ENCODE data around the gene IRF5.
A peak's percentile ranks its signal among the peaks of the same experiment; 100 is the strongest.
"Not testable (repeated sequence)": the region's sequence is repeated elsewhere in the genome, so short reads cannot be mapped to it uniquely, and the experiment has no call there.

The IRF5 gene

DNA sequence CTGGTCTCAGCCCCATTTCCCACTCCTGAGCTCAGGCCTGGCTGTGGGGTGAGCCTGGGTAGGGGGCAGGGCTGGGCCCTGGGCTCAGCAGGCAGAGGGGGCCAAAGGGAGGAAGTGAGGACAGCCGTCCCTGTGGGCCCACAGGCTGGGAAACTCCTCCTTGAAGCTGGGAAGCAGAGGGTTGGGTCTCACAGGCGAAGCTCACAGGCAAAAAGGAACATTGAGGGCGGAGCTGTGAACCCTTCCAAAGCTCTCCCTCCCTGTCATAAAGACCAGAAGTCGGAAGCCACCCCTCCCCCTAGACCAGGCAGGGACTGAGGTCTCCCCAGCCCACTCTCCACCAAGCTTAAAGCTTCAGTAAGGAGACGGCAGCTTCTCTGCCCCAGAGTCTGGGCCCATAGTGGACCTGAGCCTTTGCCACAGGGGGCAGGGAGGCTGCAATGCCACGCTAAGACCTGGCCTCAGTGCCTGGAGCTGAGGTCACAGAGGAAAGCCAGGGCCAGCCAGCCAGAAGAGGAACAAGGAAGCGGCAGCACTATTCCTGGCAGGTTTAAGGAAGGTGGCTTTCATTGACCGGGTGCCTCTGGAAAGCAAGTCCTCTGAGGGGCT, 26.2 kb upstream of the IRF5 start:
- no peak overlapping the region for H3K27ac ChIP-seq (ENCODE audit: low read depth, low read length)
- peaks cover 23% of the 10 kb centered on the region for H3K27me3 ChIP-seq (ENCODE audit: control insufficient read depth, insufficient read depth, low read length)
- no peak overlapping the region for H3K4me3 ChIP-seq (ENCODE audit: low read length)

DNA sequence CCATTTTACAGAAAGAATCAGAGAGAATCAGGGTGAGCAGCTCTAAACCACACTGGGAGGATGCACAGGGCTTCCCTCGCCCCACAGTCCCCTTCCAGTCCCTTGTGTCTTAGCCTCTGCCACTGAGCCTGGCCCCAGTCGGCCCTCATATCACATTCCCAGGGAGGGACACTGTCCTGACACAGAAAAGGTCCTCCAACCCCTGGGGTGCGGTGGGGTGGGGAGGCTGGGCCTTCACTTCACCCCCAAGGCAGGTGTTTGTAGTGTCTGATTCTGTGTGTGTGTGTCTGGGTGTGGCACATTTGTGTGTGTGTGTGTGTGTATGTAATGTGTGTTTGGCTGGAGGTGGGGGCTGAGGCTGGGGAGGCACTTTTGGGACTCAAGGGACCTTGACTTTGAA, 25.4 kb upstream of the IRF5 start:
- Histone ChIP-seq H3K27ac (ENCODE audit: low read depth, low read length) (no peak overlapping the region), H3K4me1 (ENCODE audit: control insufficient read depth, insufficient read depth, low read length) (peaks cover 4% of the 10 kb centered on the region), H3K36me3 (ENCODE audit: control insufficient read depth, insufficient read depth, low read length) (no peaks in the 10 kb centered on the region), H3K4me3 (ENCODE audit: low read length) (no peak overlapping the region), H3K9ac (ENCODE audit: low read length) (no peak overlapping the region), H3K27me3 (ENCODE audit: control insufficient read depth, insufficient read depth, low read length) (peaks cover 23% of the 10 kb centered on the region)

More for the DNA sequence above, 26.2 kb upstream of the IRF5 start:
- Histone ChIP-seq H3K9ac (ENCODE audit: low read length) (no peak overlapping the region), H3K36me3 (ENCODE audit: control insufficient read depth, insufficient read depth, low read length) (no peaks in the 10 kb centered on the region), H3K4me1 (ENCODE audit: control insufficient read depth, insufficient read depth, low read length) (peaks cover 4% of the 10 kb centered on the region)

DNA sequence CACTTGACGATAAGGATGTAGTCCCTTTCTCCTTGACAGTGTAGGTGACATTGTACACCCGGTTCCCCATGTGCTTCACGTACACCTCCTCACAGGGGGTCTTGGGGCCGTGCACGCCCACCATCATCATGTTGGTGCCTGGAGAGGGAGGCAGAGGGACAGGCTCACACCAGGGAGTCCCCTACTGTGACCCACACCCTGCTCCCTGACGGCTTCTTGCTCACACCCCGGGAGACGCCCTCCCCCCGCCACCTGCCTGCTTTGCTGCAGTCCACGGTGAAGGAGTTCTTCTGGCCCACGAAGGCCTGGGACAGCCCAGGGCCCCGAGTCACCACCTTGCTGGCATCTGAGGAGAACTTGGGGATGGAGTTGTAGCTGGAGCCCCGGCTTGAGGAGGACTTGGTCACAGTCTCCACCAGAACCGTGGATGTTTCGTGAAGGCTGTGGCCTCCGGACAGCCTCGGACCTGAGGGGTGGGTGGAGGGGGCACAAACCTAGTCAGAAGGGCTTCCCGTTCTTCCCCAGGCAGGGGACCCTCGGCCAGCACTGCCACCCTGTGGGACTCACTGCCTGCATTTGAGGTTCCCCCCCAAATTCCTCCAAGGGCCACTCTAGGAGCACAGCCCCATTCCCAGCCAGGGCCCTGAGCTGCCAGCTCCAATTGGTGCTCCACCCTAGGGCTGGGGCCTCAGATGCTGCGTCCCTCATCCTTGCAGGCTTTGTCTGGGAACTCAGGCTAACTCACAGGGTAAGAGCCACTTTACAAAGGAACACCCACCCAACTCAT, 24.8 kb upstream of the IRF5 start:
- not testable (repeated sequence) for H3K27ac ChIP-seq (ENCODE audit: low read depth, low read length); H3K4me1 ChIP-seq (ENCODE audit: control insufficient read depth, insufficient read depth, low read length); H3K36me3 ChIP-seq (ENCODE audit: control insufficient read depth, insufficient read depth, low read length); H3K4me3 ChIP-seq (ENCODE audit: low read length); H3K9ac ChIP-seq (ENCODE audit: low read length)
- peaks cover 23% of the 10 kb centered on the region for H3K27me3 ChIP-seq (ENCODE audit: control insufficient read depth, insufficient read depth, low read length)

DNA sequence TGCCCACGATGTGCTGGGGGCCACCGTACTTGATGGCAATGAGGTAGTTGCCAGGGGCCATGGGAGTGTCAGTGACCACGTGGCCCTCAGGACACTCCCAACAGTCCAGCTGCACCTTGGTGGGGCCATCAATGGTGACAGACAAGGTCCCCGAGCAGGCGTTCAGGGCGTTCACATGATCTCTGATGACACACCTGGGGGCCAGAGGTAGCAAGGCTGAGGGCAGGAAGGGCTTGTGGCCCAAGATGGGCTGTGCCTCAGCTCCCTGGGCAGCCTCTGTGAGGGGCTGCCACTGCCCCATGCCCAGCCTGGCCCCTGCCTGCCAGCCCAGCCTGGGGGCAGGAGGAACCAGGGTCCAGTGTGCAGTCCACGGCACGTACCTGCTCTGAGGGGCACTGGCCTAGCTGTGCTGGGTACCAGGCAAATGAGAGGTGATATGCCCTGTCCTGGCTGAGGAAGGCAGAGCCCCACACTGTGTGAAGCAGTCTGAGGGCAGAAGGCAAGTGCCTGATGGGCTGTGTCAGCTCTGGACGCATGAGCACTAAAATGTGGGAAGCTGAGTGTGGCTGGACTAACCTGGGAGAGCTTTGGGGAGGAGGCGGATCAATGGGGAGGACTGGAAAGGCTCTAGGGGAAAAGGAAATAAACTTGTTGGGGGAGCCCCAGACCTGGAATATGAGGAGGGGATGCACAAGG, 23.7 kb upstream of the IRF5 start:
- peaks cover 4% of the 10 kb centered on the region for H3K4me1 ChIP-seq (ENCODE audit: control insufficient read depth, insufficient read depth, low read length)
- H3K27ac ChIP-seq (ENCODE audit: low read depth, low read length) = no peak overlapping the region
- no peaks in the 10 kb centered on the region for H3K36me3 ChIP-seq (ENCODE audit: control insufficient read depth, insufficient read depth, low read length)
- H3K4me3 ChIP-seq (ENCODE audit: low read length) = no peak overlapping the region
- no peak overlapping the region for H3K9ac ChIP-seq (ENCODE audit: low read length)
- H3K27me3 ChIP-seq (ENCODE audit: control insufficient read depth, insufficient read depth, low read length) = peaks cover 17% of the 10 kb centered on the region

DNA sequence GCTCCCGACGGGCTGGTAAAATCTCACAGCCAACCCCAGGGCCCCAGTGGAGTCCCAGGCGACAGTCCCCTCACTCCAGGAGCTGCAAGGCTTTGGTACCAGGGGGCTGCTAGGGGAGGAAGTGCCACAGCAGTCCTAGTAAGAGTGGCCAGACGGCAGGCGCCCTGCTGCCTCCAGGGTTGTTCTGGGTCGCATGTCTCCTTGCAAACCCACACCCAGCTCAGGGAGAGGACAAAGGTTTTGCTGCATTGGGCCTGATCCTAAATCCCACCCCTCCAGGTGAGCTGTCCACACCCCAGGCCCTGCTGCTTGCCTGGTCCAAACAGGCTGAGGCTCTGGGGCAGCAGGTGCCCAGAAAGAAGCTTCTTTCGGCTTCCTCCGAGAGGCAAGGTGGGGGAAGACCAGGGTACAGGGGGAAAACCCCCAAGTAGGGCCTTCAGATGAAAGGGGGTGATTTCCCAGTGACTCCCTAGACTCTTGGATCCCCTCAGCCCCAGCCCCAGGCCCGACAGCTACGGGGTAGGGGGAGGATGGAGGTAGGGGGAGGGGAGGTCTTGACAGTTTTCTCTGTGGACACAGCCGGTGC, 23.1 kb upstream of the IRF5 start:
- no peak overlapping the region for H3K9ac ChIP-seq (ENCODE audit: low read length)
- H3K4me3 ChIP-seq (ENCODE audit: low read length) = no peak overlapping the region
- no peaks in the 10 kb centered on the region for H3K36me3 ChIP-seq (ENCODE audit: control insufficient read depth, insufficient read depth, low read length)
- H3K27me3 ChIP-seq (ENCODE audit: control insufficient read depth, insufficient read depth, low read length) = peaks cover 14% of the 10 kb centered on the region
- no peak overlapping the region for H3K27ac ChIP-seq (ENCODE audit: low read depth, low read length)
- H3K4me1 ChIP-seq (ENCODE audit: control insufficient read depth, insufficient read depth, low read length) = no peaks in the 10 kb centered on the region

DNA sequence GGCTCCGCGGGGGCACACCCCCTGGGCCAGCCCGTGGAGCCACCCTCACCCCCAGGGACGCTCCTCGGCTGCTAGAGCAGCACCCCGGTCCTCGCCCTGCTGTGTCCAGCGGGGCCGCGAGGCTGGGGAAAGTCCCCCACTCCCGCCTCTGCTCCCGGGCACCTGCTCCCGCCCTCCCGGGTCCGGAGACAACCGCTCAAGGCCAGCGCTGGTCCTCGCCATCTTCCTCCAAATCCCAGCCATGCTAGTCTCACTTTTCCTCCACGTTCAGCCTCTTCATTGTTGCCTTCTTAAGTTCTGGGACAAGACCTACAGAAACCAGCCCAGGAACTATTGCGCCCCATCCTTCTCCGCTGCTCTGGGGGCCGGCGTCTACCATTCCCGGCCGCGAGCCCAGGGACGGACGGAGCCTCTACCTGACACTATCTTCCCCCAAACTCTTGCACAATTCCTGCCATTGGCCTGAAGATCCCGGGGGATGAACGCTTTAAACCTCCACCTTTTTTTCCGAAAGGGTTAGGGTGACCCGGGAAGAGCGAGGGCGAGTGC, 22.4 kb upstream of the IRF5 start:
- no peak overlapping the region for H3K27ac ChIP-seq (ENCODE audit: low read depth, low read length)
- H3K27me3 ChIP-seq (ENCODE audit: control insufficient read depth, insufficient read depth, low read length) = peaks cover 14% of the 10 kb centered on the region
- no peaks in the 10 kb centered on the region for H3K4me1 ChIP-seq (ENCODE audit: control insufficient read depth, insufficient read depth, low read length)
- H3K36me3 ChIP-seq (ENCODE audit: control insufficient read depth, insufficient read depth, low read length) = no peaks in the 10 kb centered on the region
- H3K9ac ChIP-seq (ENCODE audit: low read length) = no peak overlapping the region
- H3K4me3 ChIP-seq (ENCODE audit: low read length) = peak overlapping the region; percentile 48

DNA sequence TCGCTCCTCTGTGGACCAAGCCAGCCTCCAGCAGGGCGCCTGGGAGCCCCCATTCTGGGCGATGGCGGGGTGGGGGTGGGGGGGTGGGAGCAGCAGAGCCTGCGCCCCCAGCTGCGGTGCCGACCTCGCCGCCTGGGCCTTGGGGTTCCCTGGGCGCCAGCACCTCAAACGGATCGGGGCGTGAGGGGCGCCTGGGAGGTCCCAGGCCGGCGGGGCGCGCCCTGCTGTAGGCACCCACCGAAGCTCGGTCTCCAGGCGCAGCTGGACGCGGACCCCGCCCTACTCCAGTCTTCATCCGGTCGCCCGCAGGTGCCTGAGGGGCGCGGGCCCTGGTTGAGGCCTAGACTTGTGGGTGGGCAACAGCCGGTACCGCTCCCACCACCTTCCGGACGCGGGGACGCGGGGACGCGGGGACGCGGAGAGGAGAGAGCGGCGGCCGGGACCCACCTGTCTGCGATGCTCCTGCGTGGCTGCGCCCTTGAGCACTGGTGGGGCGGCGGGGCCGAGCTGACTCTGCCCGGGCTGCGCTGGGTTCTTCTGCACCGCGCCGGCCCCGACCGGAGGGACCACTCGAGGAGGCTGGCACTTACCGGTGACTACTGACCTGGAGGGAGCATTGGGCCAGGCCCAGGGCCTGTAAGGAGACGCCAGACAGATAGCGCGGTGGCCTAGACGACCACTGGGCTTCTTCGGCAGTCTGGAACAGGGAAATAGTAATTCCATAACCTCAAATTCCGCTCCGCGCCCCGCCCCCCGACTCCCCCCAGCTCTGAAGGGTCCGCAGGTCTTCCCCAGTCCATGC, 21.7 kb upstream of the IRF5 start:
- no peak overlapping the region for H3K4me3 ChIP-seq (ENCODE audit: low read length)
- H3K27me3 ChIP-seq (ENCODE audit: control insufficient read depth, insufficient read depth, low read length) = peaks cover 14% of the 10 kb centered on the region
- H3K4me1 ChIP-seq (ENCODE audit: control insufficient read depth, insufficient read depth, low read length) = no peaks in the 10 kb centered on the region
- no peaks in the 10 kb centered on the region for H3K36me3 ChIP-seq (ENCODE audit: control insufficient read depth, insufficient read depth, low read length)
- H3K27ac ChIP-seq (ENCODE audit: low read depth, low read length) = no peak overlapping the region
- H3K9ac ChIP-seq (ENCODE audit: low read length) = no peak overlapping the region

DNA sequence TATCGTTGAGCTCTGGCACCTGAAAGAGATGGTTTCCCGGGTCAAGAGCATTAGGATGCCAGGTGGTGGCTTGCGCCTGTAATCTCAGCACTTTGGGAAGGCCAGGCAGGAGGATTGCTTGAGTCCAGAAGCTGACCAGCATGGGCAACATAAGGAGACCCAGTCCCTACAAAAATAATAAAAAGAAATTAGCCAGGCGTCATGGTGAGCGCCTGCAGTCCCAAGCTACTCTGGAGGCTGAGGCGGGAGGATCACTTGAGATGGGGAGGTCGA, 21.1 kb upstream of the IRF5 start:
- Histone ChIP-seq H3K4me3 (ENCODE audit: low read length) (no peak overlapping the region), H3K4me1 (ENCODE audit: control insufficient read depth, insufficient read depth, low read length) (no peaks in the 10 kb centered on the region), H3K27ac (ENCODE audit: low read depth, low read length) (no peak overlapping the region), H3K9ac (ENCODE audit: low read length) (no peak overlapping the region), H3K36me3 (ENCODE audit: control insufficient read depth, insufficient read depth, low read length) (no peaks in the 10 kb centered on the region), H3K27me3 (ENCODE audit: control insufficient read depth, insufficient read depth, low read length) (peaks cover 14% of the 10 kb centered on the region)

DNA sequence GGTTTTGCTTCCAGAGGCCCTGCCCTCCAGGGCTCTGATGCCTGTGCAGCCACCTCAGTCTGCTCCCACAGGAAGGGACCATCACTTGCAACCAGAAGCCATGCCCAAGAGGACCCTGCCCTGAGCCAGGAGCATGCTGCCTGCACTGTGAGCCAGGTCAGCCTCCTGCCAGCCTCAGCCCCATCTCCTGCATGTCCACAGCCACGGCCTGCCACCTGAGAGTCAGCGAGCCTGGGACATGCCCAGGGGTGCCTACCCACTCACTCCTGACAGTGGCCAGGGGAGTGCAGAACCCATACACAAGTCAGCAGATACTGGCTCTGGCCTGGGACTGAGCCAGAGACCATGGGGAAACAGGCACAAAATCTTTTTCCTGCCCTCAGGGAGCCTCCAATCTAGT, 20.6 kb upstream of the IRF5 start:
- peaks cover 14% of the 10 kb centered on the region for H3K27me3 ChIP-seq (ENCODE audit: control insufficient read depth, insufficient read depth, low read length)
- no peak overlapping the region for H3K4me3 ChIP-seq (ENCODE audit: low read length)
- H3K9ac ChIP-seq (ENCODE audit: low read length) = no peak overlapping the region
- H3K36me3 ChIP-seq (ENCODE audit: control insufficient read depth, insufficient read depth, low read length) = no peaks in the 10 kb centered on the region
- no peaks in the 10 kb centered on the region for H3K4me1 ChIP-seq (ENCODE audit: control insufficient read depth, insufficient read depth, low read length)
- no peak overlapping the region for H3K27ac ChIP-seq (ENCODE audit: low read depth, low read length)

DNA sequence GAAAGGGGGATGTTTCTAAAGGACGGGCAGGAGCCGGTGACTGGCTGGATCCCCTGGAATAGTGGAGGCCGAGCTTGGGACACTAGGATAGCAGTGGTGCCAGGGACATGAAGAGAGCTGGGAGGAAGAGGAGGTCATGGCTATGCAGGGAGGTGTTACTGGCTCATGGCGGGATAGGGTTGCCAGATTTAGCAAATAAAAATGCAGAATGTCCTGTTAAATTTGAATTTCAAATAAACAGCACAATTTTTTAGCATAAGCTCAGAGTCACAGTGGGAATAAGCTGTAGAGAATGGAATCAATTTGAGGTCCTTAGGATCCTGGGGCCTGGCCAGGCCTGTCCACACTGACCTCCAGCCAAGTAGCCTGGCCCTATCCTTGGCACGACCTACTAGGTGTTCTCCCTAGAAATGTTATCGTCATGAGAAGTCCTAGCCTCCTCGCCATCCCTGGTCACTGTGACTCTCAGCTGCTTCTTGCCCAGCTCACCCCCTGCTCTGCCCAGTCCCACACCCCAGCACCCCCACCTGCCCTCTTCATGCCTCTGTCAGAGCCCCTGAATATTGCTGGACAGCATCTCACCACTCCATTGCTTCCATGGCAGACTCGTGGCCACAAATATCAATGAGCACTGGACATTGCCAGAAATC, 19.6 kb upstream of the IRF5 start:
- peaks cover 11% of the 10 kb centered on the region for H3K27me3 ChIP-seq (ENCODE audit: control insufficient read depth, insufficient read depth, low read length)
- H3K4me1 ChIP-seq (ENCODE audit: control insufficient read depth, insufficient read depth, low read length) = no peaks in the 10 kb centered on the region
- no peaks in the 10 kb centered on the region for H3K36me3 ChIP-seq (ENCODE audit: control insufficient read depth, insufficient read depth, low read length)
- no peak overlapping the region for H3K4me3 ChIP-seq (ENCODE audit: low read length)
- no peak overlapping the region for H3K27ac ChIP-seq (ENCODE audit: low read depth, low read length)
- H3K9ac ChIP-seq (ENCODE audit: low read length) = no peak overlapping the region

DNA sequence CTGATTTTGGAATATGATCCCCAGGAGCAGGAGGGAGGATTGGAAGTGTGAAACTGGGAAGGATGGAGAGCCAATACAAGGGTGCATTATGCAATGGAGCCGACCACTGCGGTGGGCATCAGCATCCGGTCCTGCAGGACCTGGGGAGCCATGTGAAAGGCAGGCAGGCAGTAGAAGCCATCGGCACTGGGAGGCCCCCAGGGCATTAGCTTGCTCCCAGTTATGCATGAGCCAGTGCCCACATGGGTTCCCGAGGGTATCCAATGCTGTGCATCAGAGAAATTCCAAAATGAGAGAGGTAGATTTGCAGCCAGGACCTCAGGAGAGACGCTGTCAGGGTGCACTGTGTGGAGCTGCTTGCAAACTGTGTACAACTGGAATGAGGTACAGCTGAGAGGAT, 18.5 kb upstream of the IRF5 start:
- no peak overlapping the region for H3K4me3 ChIP-seq (ENCODE audit: low read length)
- no peak overlapping the region for H3K9ac ChIP-seq (ENCODE audit: low read length)
- peaks cover 8% of the 10 kb centered on the region for H3K27me3 ChIP-seq (ENCODE audit: control insufficient read depth, insufficient read depth, low read length)

More for the DNA sequence above, 18.5 kb upstream of the IRF5 start:
- no peak overlapping the region for H3K27ac ChIP-seq (ENCODE audit: low read depth, low read length)
- H3K36me3 ChIP-seq (ENCODE audit: control insufficient read depth, insufficient read depth, low read length) = no peaks in the 10 kb centered on the region
- no peaks in the 10 kb centered on the region for H3K4me1 ChIP-seq (ENCODE audit: control insufficient read depth, insufficient read depth, low read length)
